HTERT RPE-1 (cell line): Measurements from ENCODE around the gene SOX30.

Experiments
- in situ Hi-C: fragments of 300-500 bp; cut with MboI; formaldehyde crosslinking; loops from 4 replicates; pipeline ENCODE4 v1.14.3; 2020; ENCODE audit warnings: low sequenced_read_pairs

Gene SOX30

GRCh38 chr5:157665467-157666070, 13.3 kb upstream of the SOX30 start:
- in situ Hi-C loops: no loop called here

GRCh38 chr5:157659868-157660660, 7.8 kb upstream of the SOX30 start:
- in situ Hi-C loops: no loop called here

- in situ Hi-C loops: no loop called here
Observed at GRCh38 chr5:157658893-157659292, 6.7 kb upstream of the SOX30 start.

- in situ Hi-C loops: no loop called here
Observed at GRCh38 chr5:157657516-157657915, 5.3 kb upstream of the SOX30 start.

GRCh38 chr5:157651623-157652376, 438 bp downstream of the SOX30 start:
- in situ Hi-C loops: no loop called here

- in situ Hi-C loops: no loop called here
Observed at GRCh38 chr5:157650991-157651611, 1.1 kb downstream of the SOX30 start.

- in situ Hi-C loops: no loop called here
Observed at GRCh38 chr5:157649101-157649500, 3.1 kb downstream of the SOX30 start.

- in situ Hi-C loops: no loop called here
Observed at GRCh38 chr5:157648275-157648990, 3.8 kb downstream of the SOX30 start.

- in situ Hi-C loops: no loop called here
Observed at GRCh38 chr5:157640406-157641066, 11.7 kb downstream of the SOX30 start.

- in situ Hi-C loops: no loop called here
Observed at GRCh38 chr5:157630341-157630740, 21.9 kb downstream of the SOX30 start.

- in situ Hi-C loops: no loop called here
Observed at GRCh38 chr5:157626831-157627230, 25.4 kb downstream of the SOX30 start.

- in situ Hi-C loops: no loop called here
Observed at GRCh38 chr5:157624144-157624543, 28.1 kb downstream of the SOX30 start.

- in situ Hi-C loops: no loop called here
Observed at GRCh38 chr5:157620776-157621175, 31.5 kb downstream of the SOX30 start.

GRCh38 chr5:157618191-157618765, 34.0 kb downstream of the SOX30 start:
- in situ Hi-C loops: no loop called here

GRCh38 chr5:157616785-157617184, 35.5 kb downstream of the SOX30 start:
- in situ Hi-C loops: no loop called here

- in situ Hi-C loops: no loop called here
Observed at GRCh38 chr5:157613385-157614245, 38.6 kb downstream of the SOX30 start.

GRCh38 chr5:157612581-157612980, 39.7 kb downstream of the SOX30 start:
- in situ Hi-C loops: no loop called here

GRCh38 chr5:157611571-157612476, 40.4 kb downstream of the SOX30 start:
- in situ Hi-C loops: no loop called here
